ENCODE measurements around the gene TSR3.

The TSR3 gene

DNA sequence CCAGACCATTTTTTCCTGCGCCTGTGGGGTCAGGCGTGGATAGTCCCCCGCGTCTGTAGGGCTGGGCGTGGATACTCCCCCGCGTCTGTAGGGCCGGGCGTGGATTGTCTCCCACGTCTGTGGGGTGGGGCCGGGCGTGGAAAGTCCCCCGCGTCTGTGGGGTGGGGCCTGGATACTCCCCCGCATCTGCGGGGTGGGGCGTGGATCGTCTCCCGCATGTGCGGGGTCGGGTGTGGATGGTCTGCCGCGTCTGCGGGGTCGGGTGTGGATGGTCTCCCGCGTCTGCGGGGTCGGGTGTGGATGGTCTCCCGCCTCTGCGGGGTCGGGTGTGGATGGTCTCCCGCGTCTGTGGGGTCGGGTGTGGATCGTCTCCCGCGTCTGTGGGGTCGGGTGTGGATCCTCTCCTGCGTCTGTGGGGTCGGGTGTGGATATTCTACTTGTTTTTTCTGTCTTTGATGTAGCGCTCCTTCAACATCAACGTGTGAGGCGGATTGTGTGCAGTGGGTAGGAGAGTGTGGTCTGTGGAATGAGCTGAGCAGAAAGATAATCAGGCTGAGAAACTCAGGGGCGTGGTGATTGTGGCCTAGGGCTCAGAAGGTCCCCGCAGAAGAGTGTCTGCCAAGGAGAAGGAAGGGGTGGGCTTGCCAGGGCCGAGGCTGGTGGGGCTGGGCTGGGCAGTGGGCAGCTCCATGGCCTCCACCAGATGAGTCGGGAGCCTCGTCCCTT, 3.3 kb upstream of the TSR3 start:
- DNase-seq (ENCODE audit: low read depth in 2 of 2): no peak

- no peak for DNase-seq (ENCODE audit: low read depth in 2 of 2)
Measured at GRCh38 chr16:1351215-1351581, 480 bp downstream of the TSR3 start.

GRCh38 chr16:1350691-1351090, 987 bp downstream of the TSR3 start:
- no peak for DNase-seq (ENCODE audit: low read depth in 2 of 2)

DNA sequence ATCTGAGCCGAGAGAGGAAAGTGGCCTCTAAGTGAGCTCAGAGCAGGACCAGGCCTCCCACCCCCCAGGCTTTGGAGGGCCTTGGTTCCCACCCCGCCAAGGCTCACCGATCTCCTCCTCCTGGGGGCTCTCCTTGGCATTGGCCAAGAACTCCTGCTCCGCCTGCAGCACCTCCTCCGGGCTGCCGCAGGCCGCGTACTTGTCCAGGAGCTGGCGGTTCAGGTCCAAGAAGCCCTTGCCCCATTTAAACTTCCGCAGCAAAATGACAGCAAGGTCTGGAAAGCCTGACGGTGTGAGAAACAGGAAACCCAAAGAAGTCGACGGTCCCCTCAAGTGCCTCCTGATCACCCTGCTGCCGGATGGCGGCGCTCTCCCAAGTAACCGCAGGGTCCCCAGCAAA, 1.7 kb downstream of the TSR3 start:
- DNase-seq (ENCODE audit: low read depth in 2 of 2): no peak

DNA sequence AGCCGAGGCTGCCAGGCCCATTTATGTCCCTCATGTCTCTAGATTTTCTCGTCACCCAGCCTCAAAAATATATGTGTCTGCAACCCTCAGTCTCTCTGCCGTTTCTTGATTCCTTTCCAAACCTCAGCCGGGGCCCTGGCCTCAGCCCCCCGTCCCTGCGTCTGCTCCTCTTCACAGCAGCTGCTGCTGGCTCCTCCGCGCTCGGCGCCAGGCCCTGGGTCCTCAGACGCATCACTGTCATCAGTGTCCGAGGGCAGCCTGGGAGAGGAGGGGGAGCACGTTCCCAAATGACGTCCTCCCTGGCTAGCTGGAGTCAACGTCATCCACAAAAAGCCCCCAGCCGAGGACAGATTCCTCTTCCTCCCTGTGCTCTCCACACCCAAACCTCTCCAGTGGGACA, 2.3 kb downstream of the TSR3 start:
- no peak for DNase-seq (ENCODE audit: low read depth in 2 of 2)

GRCh38 chr16:1348926-1349325, 2.8 kb downstream of the TSR3 start:
- DNase-seq (ENCODE audit: low read depth in 2 of 2): no peak

DNA sequence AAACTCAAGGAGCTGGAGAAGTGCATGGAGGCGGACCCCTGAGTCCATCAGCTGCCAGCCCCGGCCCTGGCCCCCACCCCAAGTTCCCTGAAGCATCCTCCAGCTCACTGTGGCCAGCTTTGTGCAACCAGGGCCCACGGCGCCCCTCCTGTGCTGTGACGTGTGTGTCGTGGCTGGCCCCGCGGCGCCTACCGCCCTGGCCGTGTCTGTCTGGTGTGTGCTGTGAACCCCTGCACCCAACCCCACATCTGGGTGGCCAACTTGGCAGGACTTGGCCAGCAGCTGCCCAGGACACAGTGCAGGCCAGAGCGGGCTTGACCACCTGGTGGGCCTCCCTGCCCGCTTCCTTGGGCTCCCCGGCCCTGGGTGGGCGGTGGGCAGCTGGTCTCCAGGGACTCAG, 3.2 kb downstream of the TSR3 start:
- no peak for DNase-seq (ENCODE audit: low read depth in 2 of 2)

GRCh38 chr16:1347962-1348361, 3.7 kb downstream of the TSR3 start:
- DNase-seq (ENCODE audit: low read depth in 2 of 2): no peak

GRCh38 chr16:1347286-1347855, 4.3 kb downstream of the TSR3 start:
- no peak for DNase-seq (ENCODE audit: low read depth in 2 of 2)

GRCh38 chr16:1346422-1347285, 5.0 kb downstream of the TSR3 start:
- DNase-seq (ENCODE audit: low read depth in 2 of 2): no peak

GRCh38 chr16:1345651-1346421, 5.8 kb downstream of the TSR3 start:
- no peak for DNase-seq (ENCODE audit: low read depth in 2 of 2)

DNA sequence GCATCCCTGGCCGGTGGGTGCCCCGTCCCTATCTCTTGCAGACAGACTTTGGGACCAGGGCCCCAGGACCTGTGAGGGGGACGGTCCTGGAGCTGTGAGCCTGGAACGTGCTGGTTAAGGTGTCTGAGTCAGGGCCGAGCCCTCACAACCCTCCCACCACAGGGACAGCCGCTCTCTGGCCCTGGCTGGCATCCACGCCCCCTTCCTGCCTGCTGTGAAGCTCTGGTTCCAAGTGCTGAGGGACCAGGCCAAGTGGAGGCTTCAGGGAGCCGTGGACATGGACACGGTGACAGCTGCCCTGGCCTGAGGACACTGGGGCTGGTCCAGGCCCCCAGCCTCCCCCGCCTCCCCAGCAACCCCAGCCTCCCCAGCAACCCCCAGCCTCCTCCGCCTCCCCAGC, 6.6 kb downstream of the TSR3 start:
- no peak for DNase-seq (ENCODE audit: low read depth in 2 of 2)

- no peak for DNase-seq (ENCODE audit: low read depth in 2 of 2)
Measured at GRCh38 chr16:1344499-1344898, 7.2 kb downstream of the TSR3 start.

- DNase-seq (ENCODE audit: low read depth in 2 of 2): no peak
Measured at GRCh38 chr16:1343428-1344242, 8.0 kb downstream of the TSR3 start.

GRCh38 chr16:1342526-1343427, 8.9 kb downstream of the TSR3 start:
- peak; percentile 86 to 88 for DNase-seq (ENCODE audit: low read depth in 2 of 2)

- DNase-seq (ENCODE audit: low read depth in 2 of 2): no peak
Measured at GRCh38 chr16:1341495-1342420, 9.9 kb downstream of the TSR3 start.

DNA sequence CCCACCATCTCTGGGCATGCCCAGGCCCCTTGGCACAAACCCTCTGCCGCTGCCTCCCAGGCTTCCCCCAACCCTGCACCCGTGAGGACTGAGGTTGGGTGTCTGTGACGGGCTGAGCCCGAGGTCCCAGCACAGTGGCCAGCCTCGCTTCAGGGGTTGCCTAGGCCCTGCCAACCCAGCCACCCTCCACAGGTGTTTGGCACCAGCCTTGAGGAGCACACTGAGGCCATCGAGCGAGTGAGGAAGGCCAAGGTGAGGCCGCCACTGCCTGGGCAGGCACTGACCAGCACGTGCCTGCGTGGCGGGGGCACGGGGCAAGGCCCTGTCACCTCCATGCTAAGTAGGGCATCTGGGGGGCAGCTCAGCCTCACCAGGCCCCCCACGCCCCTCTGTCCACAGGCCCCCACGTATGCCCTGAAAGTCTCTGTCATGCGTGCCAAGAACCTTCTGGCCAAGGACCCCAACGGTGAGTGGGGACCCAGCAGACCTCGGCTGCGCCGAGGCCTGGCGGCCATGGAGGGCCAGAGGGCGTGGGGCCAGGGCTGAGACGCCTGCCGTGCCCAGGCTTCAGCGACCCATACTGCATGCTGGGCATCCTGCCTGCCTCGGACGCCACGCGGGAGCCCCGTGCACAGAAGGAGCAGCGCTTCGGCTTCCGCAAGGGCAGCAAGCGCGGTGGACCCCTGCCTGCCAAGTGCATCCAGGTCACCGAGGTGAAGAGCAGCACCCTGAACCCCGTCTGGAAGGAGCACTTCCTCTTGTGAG, 10.8 kb downstream of the TSR3 start:
- no peak for DNase-seq (ENCODE audit: low read depth in 2 of 2)
